Esophagus muscularis mucosa (tissue), 4 donors: ENCODE data around the gene ULBP3.

Source experiments
- CTCF ChIP-seq, 3 experiments: fragments of 200-600 bp in 2 of 3; fragments of 450-650 bp in 1 of 3; sonication (generic) in 2 of 3; IDR thresholded peaks; one replicate each; pipeline ENCODE4 v1.5.1; 2017 to 2019; ENCODE audit warnings: antibody characterized with exemption in 3 of 3, mild to moderate bottlenecking in 2 of 3, moderate library complexity in 1 of 3
- EP300 ChIP-seq: sonication (generic); formaldehyde crosslinking; IDR thresholded peaks from one replicate; pipeline ENCODE4 v1.6.1; 2017; ENCODE audit warnings: antibody characterized with exemption
- POLR2A ChIP-seq: fragments of 450-650 bp; IDR thresholded peaks from one replicate; pipeline ENCODE4 v1.6.1; 2017; ENCODE audit warnings: antibody characterized with exemption, moderate library complexity, mild to moderate bottlenecking, low read depth

GRCh38 chr6:150027806-150028565 lies 40.9 kb downstream of the ULBP3 start:
- TF ChIP-seq POLR2A (no peak), CTCF (IDR thresholded peaks at IDR 0.05) (no peak), EP300 (no peak)
